HepG2 (cell line): ENCODE results near the gene IMPACT. TPM values are rescaled to one million over a fixed set of nuclear protein-coding genes. Genes with fewer than 3 reads are reported as not detected.
A peak's percentile ranks its signal among the peaks of the same experiment; 100 is the strongest.

ENCODE experiments used
- ATAC-seq: fragments of 200-7000 bp; cut with Tn5 transposase; 3 replicates; pipeline ENCODE4 v1.9.1; 2020; ENCODE audit warnings: mild to moderate bottlenecking, moderate library complexity
- BruUV-seq: library from RNA; stranded (reverse); fragments of 400-500 nt; replicated peaks from 2 replicates; lab custom pipeline; 2021; lab: Mats Ljungman, UMichigan
- CTCF ChIA-PET: fragments of 300-600 bp; formaldehyde crosslinking; extraction: SDS; loops from one replicate; lab custom pipeline; 2021; ENCODE audit warnings: low total read pairs, inconsistent platforms, low intra/inter-chr PET ratio; lab: Yijun Ruan, JAX
- POLR2A ChIA-PET: fragments of 350-600 bp; sonication (Branson Sonifier 250); formaldehyde crosslinking; loops from one replicate; lab custom pipeline; 2020; ENCODE audit warnings: antibody characterized with exemption, inconsistent platforms; lab: Yijun Ruan, JAX
- DNase-seq: peaks from one replicate; pipeline ENCODE4 v3.0.0-alpha.2; 2015; ENCODE audit warnings: low spot score
- FAIRE-seq: peaks from 3 replicates; lab custom pipeline; 2011; peaks lifted over from hg19 to GRCh38; lab: Jason Lieb, UNC
- H2AFZ ChIP-seq: one replicate; pipeline ENCODE4 v1.6.1; 2011; ENCODE audit warnings: low read length, inconsistent platforms
- H3K27ac ChIP-seq: fragments of 300-600 bp; 3 replicates; pipeline ENCODE4 v1.8.0; 2011; ENCODE audit warnings: mixed run types, mild to moderate bottlenecking, mixed read lengths, low read length, inconsistent platforms; ENCODE audit not compliant: insufficient read depth; ENCODE audit errors: extremely low read length
- H3K27me3 ChIP-seq, 2 experiments: fragments of 200-600 bp in 1 of 2; 2 replicates in 1 of 2; 3 replicates in 1 of 2; pipeline versions ENCODE4 v1.6.0 to v1.8.0; 2011; ENCODE audit warnings: low read length in 2 of 2, mild to moderate bottlenecking in 2 of 2, moderate library complexity in 2 of 2, inconsistent platforms in 1 of 2; ENCODE audit not compliant: insufficient read depth in 2 of 2, control insufficient read depth in 1 of 2
- H3K36me3 ChIP-seq, 2 experiments: fragments of 200-600 bp in 1 of 2; replicated peaks in 1 of 2; 2 replicates in 1 of 2; 3 replicates in 1 of 2; pipeline versions ENCODE4 v1.5.1 to v1.8.0; 2011; ENCODE audit warnings: low read length in 2 of 2, inconsistent platforms in 1 of 2; ENCODE audit not compliant: insufficient read depth in 2 of 2, control insufficient read depth in 1 of 2
- H3K4me1 ChIP-seq: 2 replicates; pipeline ENCODE4 v1.5.1; 2012; ENCODE audit warnings: low read length, inconsistent platforms; ENCODE audit not compliant: insufficient read depth
- H3K4me2 ChIP-seq: 2 replicates; pipeline ENCODE4 v1.6.0; 2011; ENCODE audit warnings: low read depth, low read length, inconsistent platforms
- H3K4me3 ChIP-seq, 3 experiments: fragments of 200-600 bp in 1 of 3; sonication (generic), shearing (Covaris generic) in 1 of 3; replicated peaks in 1 of 3; 2 replicates each; pipeline ENCODE4 v1.5.1; 2011 to 2016; ENCODE audit warnings: low read length in 3 of 3, inconsistent platforms in 2 of 3, low read depth in 2 of 3, mild to moderate bottlenecking in 2 of 3, control low read depth in 1 of 3, mixed read lengths in 1 of 3; ENCODE audit not compliant: insufficient read depth in 1 of 3
- H3K79me2 ChIP-seq: one replicate; pipeline ENCODE4 v1.6.1; 2011; ENCODE audit warnings: low read length, inconsistent platforms; ENCODE audit not compliant: insufficient read depth
- H3K9ac ChIP-seq: 2 replicates; pipeline ENCODE4 v1.6.0; 2011; ENCODE audit warnings: mild to moderate bottlenecking, low read depth, low read length, inconsistent platforms; ENCODE audit not compliant: insufficient read depth
- H3K9me3 ChIP-seq: 2 replicates; pipeline ENCODE4 v1.5.1; 2012; ENCODE audit warnings: mild to moderate bottlenecking, low read length
- H4K20me1 ChIP-seq: 2 replicates; pipeline ENCODE4 v1.6.0; 2011; ENCODE audit warnings: inconsistent platforms, mild to moderate bottlenecking, low read length, moderate library complexity; ENCODE audit not compliant: insufficient read depth
- ELK4 ChIP-seq: sonication (generic); formaldehyde crosslinking; IDR thresholded peaks from 2 replicates; pipeline ENCODE4 v1.9.0; 2021; ENCODE audit warnings: missing genetic modification reagents, borderline replicate concordance
- MLLT10 ChIP-seq: sonication (generic); formaldehyde crosslinking; IDR thresholded peaks from 2 replicates; pipeline ENCODE4 v1.4.0; 2020; ENCODE audit warnings: missing genetic modification reagents
- PRDM15 ChIP-seq: sonication (generic); formaldehyde crosslinking; IDR thresholded peaks from 2 replicates; pipeline ENCODE4 v1.4.0; 2020; ENCODE audit warnings: missing genetic modification reagents
- RBAK ChIP-seq: sonication (generic); formaldehyde crosslinking; IDR thresholded peaks from 2 replicates; pipeline ENCODE4 v1.5.1; 2020; ENCODE audit warnings: mild to moderate bottlenecking, missing genetic modification reagents
- TOPORS ChIP-seq: sonication (generic); formaldehyde crosslinking; IDR thresholded peaks from 2 replicates; pipeline ENCODE4 v1.8.0; 2023; ENCODE audit warnings: mild to moderate bottlenecking, missing genetic modification reagents
- USF2 ChIP-seq, 2 experiments: sonication (generic) in 1 of 2; formaldehyde crosslinking in 1 of 2; IDR thresholded peaks; 2 replicates each; pipeline versions ENCODE4 v1.5.1 to v1.6.1; 2011 to 2020; ENCODE audit warnings: borderline replicate concordance in 1 of 2, low read depth in 1 of 2, low read length in 1 of 2, mild to moderate bottlenecking in 1 of 2, missing genetic modification reagents in 1 of 2, moderate library complexity in 1 of 2
- ZNF235 ChIP-seq: sonication (generic); formaldehyde crosslinking; IDR thresholded peaks from 2 replicates; pipeline ENCODE4 v1.8.1; 2023; ENCODE audit warnings: mild to moderate bottlenecking, missing genetic modification reagents, borderline replicate concordance
- ZNF446 ChIP-seq: sonication (generic); formaldehyde crosslinking; IDR thresholded peaks from 2 replicates; pipeline ENCODE4 v1.5.0; 2020; ENCODE audit warnings: mild to moderate bottlenecking, missing genetic modification reagents
- ZNF687 ChIP-seq: sonication (generic); formaldehyde crosslinking; IDR thresholded peaks from 2 replicates; pipeline ENCODE4 v1.5.1; 2020; ENCODE audit warnings: mild to moderate bottlenecking, missing genetic modification reagents, moderate library complexity
- ZNF777 ChIP-seq: sonication (generic); formaldehyde crosslinking; IDR thresholded peaks from 2 replicates; pipeline ENCODE4 v1.4.0; 2020; ENCODE audit warnings: missing genetic modification reagents
- WGBS: methylation state at CpG from one replicate; pipeline ENCODE4 v1.1.6; 2017; ENCODE audit warnings: low lambda C conversion rate; 5-methylcytosine and 5-hydroxymethylcytosine counted together
- in situ Hi-C: cut with HindIII; loops from 2 replicates; pipeline ENCODE4 v1.10.0; 2017; ENCODE audit warnings: low pct_unique_long_range_greater_than_20kb; ENCODE audit not compliant: extremely low pct_ligation_motif_present
- intact Hi-C: fragments of 100-400 bp; cut with micrococcal nuclease; formaldehyde crosslinking; loops from one replicate; pipeline ENCODE4 v1.10.0; 2022; ENCODE audit not compliant: unreplicated experiment
- polyA plus RNA-seq, 8 experiments: library from polyadenylated mRNA; depleted of rRNA in 3 of 8; stranded (reverse) in 7 of 8; unstranded in 1 of 8; fragments of >200 nt; fragmentation: Illumina TruSeq in 4 of 8; extraction: Trizol in 4 of 8; gene quantifications; 2 replicates each; pipeline versions ENCODE4 v1.2.1 to v1.2.3, GENCODE V29; 2011 to 2016; ENCODE audit warnings: low read depth in 4 of 8, missing spikeins in 1 of 8, mixed read lengths in 1 of 8; ENCODE audit not compliant: insufficient read depth in 1 of 8
- total RNA-seq, 5 experiments: library from RNA; depleted of rRNA; stranded (reverse); fragments of >200 nt; fragmentation: Illumina TruSeq; extraction: Trizol; gene quantifications; 2 replicates each; pipeline ENCODE4 v1.2.3, GENCODE V29; 2016; ENCODE audit warnings: low read depth in 1 of 5

Gene IMPACT
- total and polyA plus RNA-seq, 2 of the 13 experiments (the other 11 are each of a cell fraction or from before 2014, with no cell fraction given), result 5.0 to 7.7 TPM

GRCh38 chr18:24397694-24398368 is 28.6 kb upstream of the IMPACT start, which contains the start of gene OSBPL1A:
TSS of gene OSBPL1A (minus strand) at chr18:24397824. CDS start at chr18:24377533, 20,291 bp downstream.
- intact Hi-C loops, result loop anchor here (2.0 kb wide), 1 partner anchor 39 kb away; no protein-coding TSS in a partner anchor
- no TSS peak for BruUV-seq
- Histone ChIP-seq H3K4me2 (peak within 1 kb of the TSS; percentile 42), H3K4me3 (peak within 1 kb of the TSS in 2 of 3 experiments; percentile 31 to 46; a peak in 4 of 6 replicates), H3K79me2 (no peaks in the 10 kb centered on the region), H3K27ac (no peak within 1 kb of the TSS), H3K36me3 (no peaks in the 10 kb centered on the region), H4K20me1 (no peaks in the 10 kb centered on the region), H3K4me1 (peaks cover 7% of the 10 kb centered on the region; the same call in 1 of the 2 replicates), H2AFZ (no peak within 1 kb of the TSS), H3K9me3 (no peaks in the 10 kb centered on the region), H3K27me3 (peaks cover 0 to 33% of the 10 kb centered on the region in 2 experiments), H3K9ac (no peak within 1 kb of the TSS)
- DNase-seq (peak; percentile 28), ATAC-seq (peak; percentile 90), FAIRE-seq (no peak)
- 35% methylated on average over 8 of the region's 55 CpGs for WGBS
- ChIA-PET CTCF (no interaction called here), POLR2A (no interaction called here)
- in situ Hi-C loops, result no loop called here
- TF ChIP-seq RBAK (CRISPR knock-in tag), result no peak
- no peak for TF ChIP-seq TOPORS
- TF ChIP-seq ZNF687 (CRISPR knock-in tag), result peak; percentile 6; the same call in 1 of the 2 replicates
- no peak for TF ChIP-seq ZNF446 (CRISPR knock-in tag)
- TF ChIP-seq USF2 (IDR thresholded peaks at IDR 0.05; ENCODE audit: low read depth, low read length), result peak; percentile 10; the same call in 1 of the 2 replicates
- no peak; the same call in 1 of the 2 replicates for TF ChIP-seq USF2 (CRISPR knock-in tag; IDR thresholded peaks at IDR 0.05; ENCODE audit: borderline replicate concordance)
- peak; percentile 71 for TF ChIP-seq ZNF777
- no peak for TF ChIP-seq MLLT10 (CRISPR knock-in tag)
- peak; percentile 92 for TF ChIP-seq PRDM15 (CRISPR knock-in tag)
- no peak for TF ChIP-seq ZNF235 (CRISPR knock-in tag)
- no peak for TF ChIP-seq ELK4
